Measurements from ENCODE around the gene CTSW. TPM values are rescaled to one million over a fixed set of nuclear protein-coding genes. Genes with fewer than 3 reads are reported as not detected.

CTSW gene
- total RNA-seq, 4 donors from 2014 or later, result 0.67 to 7.6 (median 2.7) TPM

GRCh38 chr11:65858681-65859087 is 21.0 kb upstream of the CTSW start:
- Histone ChIP-seq H3K36me3 (peaks cover 31 to 34% of the 10 kb centered on the region in 2 donors), H3K27me3 (no peaks in the 10 kb centered on the region), H3K4me1 (peaks cover 17 to 38% of the 10 kb centered on the region in 2 donors), H3K4me3 (replicated peaks in 1 of 3) (peak overlapping the region in 2 of 3 donors; percentile 17 to 84), H3K27ac (peak overlapping the region; percentile 92 to 100 (median 99)), H3K9me3 (no peaks in the 10 kb centered on the region)
- TF ChIP-seq CTCF (IDR thresholded peaks at IDR 0.05), result no peak
- no peak for TF ChIP-seq POLR2A (IDR thresholded peaks at IDR 0.05)
- WGBS, 2 donors, result 1% methylated on average over 10 of the region's 10 CpGs
- DNase-seq, result no peak
- intact Hi-C loops (cut with DNase I), result no loop called here

- WGBS, 2 donors, result 0 to 1% methylated on average over 10 to 38 of the region's 46 CpGs
- peak overlapping the region in 2 of 3 donors; percentile 77 to 84 for H3K4me3 ChIP-seq (replicated peaks in 1 of 3)
- peak; percentile 100 for DNase-seq
- H3K36me3 ChIP-seq, result peaks cover 31 to 34% of the 10 kb centered on the region in 2 donors
- H3K9me3 ChIP-seq, result no peaks in the 10 kb centered on the region
- H3K27ac ChIP-seq, result peak overlapping the region; percentile 92 to 100 (median 99)
- peak in 1 of 6 experiments; percentile 7 for TF ChIP-seq CTCF (IDR thresholded peaks at IDR 0.05)
- peak; percentile 63 to 97 for TF ChIP-seq POLR2A (IDR thresholded peaks at IDR 0.05)
- H3K27me3 ChIP-seq, result no peaks in the 10 kb centered on the region
- peaks cover 17 to 38% of the 10 kb centered on the region in 2 donors for H3K4me1 ChIP-seq
- intact Hi-C loops (cut with DNase I), result no loop called here
Measured at GRCh38 chr11:65859095-65859811, 20.4 kb upstream of the CTSW start.

GRCh38 chr11:65859812-65860277 is 19.8 kb upstream of the CTSW start:
- 4% methylated on average over 16 of the region's 16 CpGs for WGBS, 2 donors
- Histone ChIP-seq H3K4me1 (peaks cover 17 to 38% of the 10 kb centered on the region in 2 donors), H3K36me3 (peaks cover 31 to 34% of the 10 kb centered on the region in 2 donors), H3K4me3 (replicated peaks in 1 of 3) (peak overlapping the region in 2 of 3 donors; percentile 77 to 84), H3K9me3 (no peaks in the 10 kb centered on the region), H3K27ac (peak overlapping the region; percentile 92 to 100 (median 99)), H3K27me3 (no peaks in the 10 kb centered on the region)
- TF ChIP-seq POLR2A (IDR thresholded peaks at IDR 0.05), result no peak
- TF ChIP-seq CTCF (IDR thresholded peaks at IDR 0.05), result no peak
- no peak for DNase-seq
- intact Hi-C loops (cut with DNase I), result no loop called here

GRCh38 chr11:65860278-65861164 is 19.1 kb upstream of the CTSW start, which contains the start of gene MUS81:
Gene MUS81, plus strand, starts transcription at chr11:65860433. Its CDS starts 321 bp downstream, at chr11:65860754.
- Histone ChIP-seq H3K4me1 (peaks cover 17 to 33% of the 10 kb centered on the region in 2 donors), H3K36me3 (peaks cover 31 to 34% of the 10 kb centered on the region in 2 donors), H3K27me3 (no peaks in the 10 kb centered on the region), H3K9me3 (no peaks in the 10 kb centered on the region), H3K27ac (peak within 1 kb of the TSS; percentile 92 to 100 (median 99)), H3K4me3 (replicated peaks in 1 of 3) (peak within 1 kb of the TSS; percentile 29 to 84 (median 77))
- intact Hi-C loops (cut with DNase I), result no loop called here
- TF ChIP-seq POLR2A (IDR thresholded peaks at IDR 0.05) (peak in 1 of 2 donors; percentile 81), CTCF (IDR thresholded peaks at IDR 0.05) (peak; percentile 57 to 93 (median 86))
- WGBS, 2 donors, result 0 to 2% methylated on average over 9 to 25 of the region's 78 CpGs
- peak; percentile 98 for DNase-seq

Data from thyroid gland (tissue), 4 donors.